Measurements from ENCODE around the gene BCR. TPM values are rescaled to one million over a fixed set of nuclear protein-coding genes. Genes with fewer than 3 reads are reported as not detected.

BCR gene
- total and polyA plus RNA-seq, 2 of the 13 experiments (the other 11 are each of a cell fraction or from before 2014, with no cell fraction given): 19.9 to 33.6 TPM

- TF ChIP-seq RARA (CRISPR knock-in tag; IDR thresholded peaks at IDR 0.05) (0 out of 2 replicates have a peak, but pooled peaks have one; percentile 61), NCOR1 (IDR thresholded peaks at IDR 0.05; ENCODE audit: borderline replicate concordance, low read length) (peak; percentile 67; the same call in 1 of the 2 replicates), POLR2G (IDR thresholded peaks at IDR 0.05; ENCODE audit: low read depth, low read length) (no peak), KDM5B (CRISPR knock-in tag; IDR thresholded peaks at IDR 0.05; ENCODE audit: borderline replicate concordance) (no peak), BCL6 (CRISPR knock-in tag; IDR thresholded peaks at IDR 0.05) (peak; percentile 36; the same call in 1 of the 2 replicates), PITX1 (CRISPR knock-in tag; IDR thresholded peaks at IDR 0.05) (peak; percentile 80), SPEN (CRISPR knock-in tag; IDR thresholded peaks at IDR 0.05; ENCODE audit: low read depth) (peak; percentile 39; the same call in 1 of the 2 replicates), ZFX (CRISPR knock-in tag; IDR thresholded peaks at IDR 0.05; ENCODE audit: low read depth) (peak; percentile 86), ATAD3A (CRISPR knock-in tag; IDR thresholded peaks at IDR 0.05) (no peak), ZBTB7B (CRISPR knock-in tag; IDR thresholded peaks at IDR 0.05) (peak; percentile 79), MXI1 (IDR thresholded peaks at IDR 0.05; ENCODE audit: borderline replicate concordance, low read depth, low read length) (peak; percentile 62; the same call in 1 of the 3 replicates), ZNF17 (CRISPR knock-in tag; IDR thresholded peaks at IDR 0.05) (no peak), ZNF615 (CRISPR knock-in tag; IDR thresholded peaks at IDR 0.05; ENCODE audit: borderline replicate concordance) (no peak), GATAD2A (CRISPR knock-in tag; IDR thresholded peaks at IDR 0.05) (peak; percentile 92), FOXP1 (IDR thresholded peaks at IDR 0.05) (no peak), FOXP1 (CRISPR knock-in tag; IDR thresholded peaks at IDR 0.05) (peak; percentile 65), TGIF2 (CRISPR knock-in tag; IDR thresholded peaks at IDR 0.05) (peak; percentile 79; the same call in 1 of the 2 replicates), GATAD1 (CRISPR knock-in tag; IDR thresholded peaks at IDR 0.05) (peak; percentile 42; the same call in 1 of the 2 replicates), MIER3 (CRISPR knock-in tag; IDR thresholded peaks at IDR 0.05; ENCODE audit: borderline replicate concordance) (peak; percentile 59; the same call in 1 of the 2 replicates), KDM1A (CRISPR knock-in tag; IDR thresholded peaks at IDR 0.05) (0 out of 2 replicates have a peak, but pooled peaks have one; percentile 36), PAF1 (CRISPR knock-in tag; IDR thresholded peaks at IDR 0.05) (no peak), NCOA1 (CRISPR knock-in tag; IDR thresholded peaks at IDR 0.05) (no peak), ZNF629 (CRISPR knock-in tag; conservative IDR thresholded peaks at IDR 0.05) (0 out of 2 replicates have a peak, but pooled peaks have one; percentile 27)
- TF ChIP-seq, protein P1, sequence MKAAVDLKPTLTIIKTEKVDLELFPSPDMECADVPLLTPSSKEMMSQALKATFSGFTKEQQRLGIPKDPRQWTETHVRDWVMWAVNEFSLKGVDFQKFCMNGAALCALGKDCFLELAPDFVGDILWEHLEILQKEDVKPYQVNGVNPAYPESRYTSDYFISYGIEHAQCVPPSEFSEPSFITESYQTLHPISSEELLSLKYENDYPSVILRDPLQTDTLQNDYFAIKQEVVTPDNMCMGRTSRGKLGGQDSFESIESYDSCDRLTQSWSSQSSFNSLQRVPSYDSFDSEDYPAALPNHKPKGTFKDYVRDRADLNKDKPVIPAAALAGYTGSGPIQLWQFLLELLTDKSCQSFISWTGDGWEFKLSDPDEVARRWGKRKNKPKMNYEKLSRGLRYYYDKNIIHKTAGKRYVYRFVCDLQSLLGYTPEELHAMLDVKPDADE (CRISPR knock-in tag; IDR thresholded peaks at IDR 0.05): no peak
- TF ChIP-seq, protein P2, sequence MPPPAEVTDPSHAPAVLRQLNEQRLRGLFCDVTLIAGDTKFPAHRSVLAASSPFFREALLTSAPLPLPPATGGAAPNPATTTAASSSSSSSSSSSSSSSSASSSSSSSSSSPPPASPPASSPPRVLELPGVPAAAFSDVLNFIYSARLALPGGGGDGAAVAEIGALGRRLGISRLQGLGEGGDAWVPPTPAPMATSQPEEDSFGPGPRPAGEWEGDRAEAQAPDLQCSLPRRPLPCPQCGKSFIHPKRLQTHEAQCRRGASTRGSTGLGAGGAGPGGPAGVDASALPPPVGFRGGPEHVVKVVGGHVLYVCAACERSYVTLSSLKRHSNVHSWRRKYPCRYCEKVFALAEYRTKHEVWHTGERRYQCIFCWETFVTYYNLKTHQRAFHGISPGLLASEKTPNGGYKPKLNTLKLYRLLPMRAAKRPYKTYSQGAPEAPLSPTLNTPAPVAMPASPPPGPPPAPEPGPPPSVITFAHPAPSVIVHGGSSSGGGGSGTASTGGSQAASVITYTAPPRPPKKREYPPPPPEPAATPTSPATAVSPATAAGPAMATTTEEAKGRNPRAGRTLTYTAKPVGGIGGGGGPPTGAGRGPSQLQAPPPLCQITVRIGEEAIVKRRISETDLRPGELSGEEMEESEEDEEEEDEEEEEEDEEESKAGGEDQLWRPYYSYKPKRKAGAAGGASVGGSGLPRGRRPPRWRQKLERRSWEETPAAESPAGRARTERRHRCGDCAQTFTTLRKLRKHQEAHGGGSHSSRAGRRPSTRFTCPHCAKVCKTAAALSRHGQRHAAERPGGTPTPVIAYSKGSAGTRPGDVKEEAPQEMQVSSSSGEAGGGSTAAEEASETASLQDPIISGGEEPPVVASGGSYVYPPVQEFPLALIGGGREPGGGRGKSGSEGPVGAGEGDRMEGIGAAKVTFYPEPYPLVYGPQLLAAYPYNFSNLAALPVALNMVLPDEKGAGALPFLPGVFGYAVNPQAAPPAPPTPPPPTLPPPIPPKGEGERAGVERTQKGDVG (CRISPR knock-in tag; IDR thresholded peaks at IDR 0.05; ENCODE audit: borderline replicate concordance): no peak
These were observed 36.3 kb downstream of the BCR start (continued) for GRCh38 chr22:23216461-23217170.
